IPS-20b (cell line): ENCODE data around the gene PRDM2.

Experiments
- H3K27ac ChIP-seq: one replicate; pipeline ENCODE4 v1.5.1; 2013; ENCODE audit warnings: low read length
- H3K27me3 ChIP-seq: 2 replicates; pipeline ENCODE4 v1.6.1; 2013; ENCODE audit warnings: mild to moderate bottlenecking, low read length, inconsistent platforms; ENCODE audit not compliant: insufficient read depth
- H3K36me3 ChIP-seq: 2 replicates; pipeline ENCODE4 v1.6.1; 2013; ENCODE audit warnings: low read depth, mild to moderate bottlenecking, inconsistent platforms, low read length, moderate library complexity; ENCODE audit not compliant: insufficient read depth
- H3K4me1 ChIP-seq: 2 replicates; pipeline ENCODE4 v1.6.1; 2013; ENCODE audit warnings: mild to moderate bottlenecking, control low read depth, inconsistent platforms, low read length, moderate library complexity; ENCODE audit not compliant: insufficient read depth
- H3K4me3 ChIP-seq: 2 replicates; pipeline ENCODE4 v1.5.1; 2013; ENCODE audit warnings: mild to moderate bottlenecking, low read length, inconsistent platforms
- H3K9ac ChIP-seq: 2 replicates; pipeline ENCODE4 v1.6.1; 2013; ENCODE audit warnings: low read depth, mild to moderate bottlenecking, inconsistent platforms, low read length, moderate library complexity
- H3K9me3 ChIP-seq: 2 replicates; pipeline ENCODE4 v1.6.1; 2013; ENCODE audit warnings: mild to moderate bottlenecking, low read depth, low read length, inconsistent platforms; ENCODE audit not compliant: insufficient read depth

PRDM2 gene

GRCh38 chr1:13781907-13782633, 82.1 kb downstream of the PRDM2 start:
- H3K4me1 ChIP-seq: peaks cover 7% of the 10 kb centered on the region
- peaks cover 47% of the 10 kb centered on the region for H3K36me3 ChIP-seq
- no peak overlapping the region for H3K4me3 ChIP-seq
- no peak overlapping the region for H3K9ac ChIP-seq
- no peaks in the 10 kb centered on the region for H3K9me3 ChIP-seq
- no peak overlapping the region for H3K27ac ChIP-seq
- H3K27me3 ChIP-seq: no peaks in the 10 kb centered on the region

- Histone ChIP-seq H3K4me1 (peaks cover 7% of the 10 kb centered on the region), H3K9ac (no peak overlapping the region), H3K27ac (no peak overlapping the region), H3K36me3 (peaks cover 45% of the 10 kb centered on the region), H3K9me3 (no peaks in the 10 kb centered on the region), H3K27me3 (no peaks in the 10 kb centered on the region), H3K4me3 (no peak overlapping the region)
These were observed 82.8 kb downstream of the PRDM2 start for GRCh38 chr1:13782634-13783360.

GRCh38 chr1:13783551-13783950, 83.6 kb downstream of the PRDM2 start:
- Histone ChIP-seq H3K9ac (no peak overlapping the region), H3K36me3 (peaks cover 38% of the 10 kb centered on the region)

DNA sequence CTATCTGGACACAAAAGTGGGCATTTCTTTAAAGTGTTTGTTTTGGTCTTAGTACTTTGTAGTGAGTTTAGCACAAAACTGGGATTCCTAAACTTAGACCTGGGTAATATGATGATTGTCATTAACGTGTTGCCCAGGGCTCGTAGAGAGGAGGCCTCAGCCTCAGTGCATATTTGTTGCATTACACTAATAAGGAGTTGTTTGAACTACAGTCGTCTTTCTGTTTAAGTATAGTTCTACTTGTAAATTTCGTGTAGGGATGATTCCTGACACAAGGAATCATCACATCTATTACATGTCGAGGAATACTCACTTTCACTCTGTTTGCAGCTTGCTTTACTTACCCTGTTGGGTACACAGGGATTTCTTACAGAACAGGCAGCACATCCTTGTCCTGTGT, 85.0 kb downstream of the PRDM2 start:
- Histone ChIP-seq H3K27me3 (no peaks in the 10 kb centered on the region), H3K9me3 (no peaks in the 10 kb centered on the region), H3K27ac (no peak overlapping the region), H3K9ac (no peak overlapping the region), H3K36me3 (peaks cover 30% of the 10 kb centered on the region), H3K4me1 (peaks cover 7% of the 10 kb centered on the region), H3K4me3 (no peak overlapping the region)

More at GRCh38 chr1:13783551-13783950, 83.6 kb downstream of the PRDM2 start:
- no peaks in the 10 kb centered on the region for H3K9me3 ChIP-seq
- H3K27ac ChIP-seq: no peak overlapping the region
- H3K4me1 ChIP-seq: peaks cover 7% of the 10 kb centered on the region
- no peaks in the 10 kb centered on the region for H3K27me3 ChIP-seq
- no peak overlapping the region for H3K4me3 ChIP-seq

- Histone ChIP-seq H3K36me3 (peaks cover 17% of the 10 kb centered on the region), H3K4me1 (peaks cover 7% of the 10 kb centered on the region), H3K9ac (no peak overlapping the region), H3K9me3 (no peaks in the 10 kb centered on the region), H3K4me3 (no peak overlapping the region), H3K27ac (no peak overlapping the region), H3K27me3 (no peaks in the 10 kb centered on the region)
These were observed 86.6 kb downstream of the PRDM2 start for GRCh38 chr1:13786541-13786940.

DNA sequence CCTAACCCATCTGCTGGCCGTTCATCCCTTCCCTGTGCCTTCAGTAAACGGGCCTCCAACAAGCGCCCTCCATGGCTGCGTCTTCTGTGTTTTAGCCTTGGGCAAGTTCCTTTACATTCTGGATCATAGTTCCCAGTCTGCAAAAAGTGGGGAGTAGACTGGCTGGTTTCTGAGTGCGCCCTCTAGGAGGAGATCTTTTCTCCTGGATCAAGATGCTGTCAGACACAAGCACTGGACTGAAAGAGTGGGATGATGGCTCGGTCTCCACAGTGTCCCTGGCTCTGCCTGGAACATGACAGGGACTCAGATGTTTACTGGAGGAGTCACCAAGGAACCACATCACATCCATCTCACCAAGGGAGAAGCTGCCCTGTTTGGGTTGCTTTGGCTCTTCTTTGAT, 88.8 kb downstream of the PRDM2 start:
- Histone ChIP-seq H3K9me3 (no peaks in the 10 kb centered on the region), H3K27ac (no peak overlapping the region), H3K4me3 (no peak overlapping the region), H3K4me1 (peaks cover 4% of the 10 kb centered on the region), H3K36me3 (peaks cover 12% of the 10 kb centered on the region), H3K27me3 (no peaks in the 10 kb centered on the region), H3K9ac (no peak overlapping the region)

DNA sequence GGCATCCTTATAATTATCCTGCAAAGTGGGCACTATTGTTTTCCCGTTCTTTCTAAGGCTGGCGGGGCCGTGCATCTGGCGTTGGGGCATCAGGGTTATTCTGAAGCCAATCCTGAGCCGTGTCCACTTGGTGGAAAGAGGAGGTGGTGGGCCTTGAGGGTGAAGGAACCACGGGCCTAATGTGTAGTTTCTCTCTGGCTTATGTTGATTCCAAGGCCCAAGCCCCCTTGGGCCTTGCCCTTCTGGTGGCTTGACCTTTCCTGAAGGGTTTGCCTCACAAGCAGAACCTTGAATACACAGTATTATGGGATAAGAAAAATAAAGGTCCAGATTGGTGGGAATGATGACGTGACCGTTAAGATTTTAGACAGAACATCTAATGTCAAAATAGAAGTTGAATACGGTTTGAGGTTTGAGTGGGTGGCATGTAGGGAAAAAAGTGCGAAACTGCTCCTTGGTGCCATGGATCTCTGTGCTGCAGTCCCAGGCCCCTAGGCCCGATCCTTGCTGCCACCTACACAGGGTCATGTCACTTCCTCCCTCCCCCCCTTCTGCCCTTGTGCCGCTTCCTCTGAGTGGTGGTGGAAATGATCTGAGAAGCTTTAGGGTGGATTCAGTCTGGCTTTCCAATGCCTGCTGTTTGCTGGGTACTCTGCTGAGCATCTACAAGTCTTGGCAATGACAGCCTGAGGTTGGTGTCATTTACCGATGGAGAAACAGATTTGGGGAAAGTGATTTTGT, 90.5 kb downstream of the PRDM2 start:
- no peaks in the 10 kb centered on the region for H3K9me3 ChIP-seq
- H3K4me1 ChIP-seq: no peaks in the 10 kb centered on the region
- no peak overlapping the region for H3K27ac ChIP-seq
- H3K4me3 ChIP-seq: no peak overlapping the region
- peaks cover 12% of the 10 kb centered on the region for H3K36me3 ChIP-seq
- no peak overlapping the region for H3K9ac ChIP-seq
- H3K27me3 ChIP-seq: no peaks in the 10 kb centered on the region

GRCh38 chr1:13792419-13792818, 92.4 kb downstream of the PRDM2 start:
- peaks cover 4% of the 10 kb centered on the region for H3K4me1 ChIP-seq
- no peak overlapping the region for H3K4me3 ChIP-seq

DNA sequence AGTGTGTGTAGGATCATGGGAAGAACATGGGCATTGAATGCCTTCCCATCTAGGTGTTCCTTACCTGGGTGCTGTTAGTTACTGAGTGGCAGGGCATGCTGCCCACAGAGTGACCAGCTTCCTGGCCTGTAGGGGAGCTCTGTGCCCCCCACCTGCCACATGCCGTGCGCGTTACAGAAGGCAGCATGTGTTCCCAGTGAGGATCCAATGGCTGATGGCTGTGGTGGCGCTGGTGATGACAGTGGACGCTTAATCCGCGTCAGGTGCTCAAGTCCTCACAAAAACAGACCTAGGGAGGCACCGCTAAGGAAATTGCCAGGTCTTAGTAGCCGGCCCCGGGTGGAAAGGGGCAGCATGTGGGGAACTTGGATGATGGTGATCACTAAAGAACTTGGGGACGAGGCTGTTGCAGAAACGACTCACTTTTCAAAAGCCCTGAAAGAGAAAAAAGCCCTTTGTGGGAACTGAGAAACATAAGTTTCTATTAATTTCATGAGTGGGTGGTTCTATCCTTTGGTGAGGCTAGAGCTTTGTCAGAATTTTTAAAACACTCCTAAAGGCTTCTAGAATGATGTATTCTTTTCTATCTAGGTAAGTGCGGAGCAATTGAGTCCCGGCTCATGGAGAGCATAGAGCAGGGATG, 93.2 kb downstream of the PRDM2 start:
- no peak overlapping the region for H3K9ac ChIP-seq
- peaks cover 6% of the 10 kb centered on the region; the same call in 1 of the 2 replicates for H3K36me3 ChIP-seq
- H3K27ac ChIP-seq: no peak overlapping the region
- no peaks in the 10 kb centered on the region for H3K9me3 ChIP-seq
- no peaks in the 10 kb centered on the region for H3K27me3 ChIP-seq
- H3K4me1 ChIP-seq: peaks cover 12% of the 10 kb centered on the region
- H3K4me3 ChIP-seq: no peak overlapping the region

More at GRCh38 chr1:13792419-13792818, 92.4 kb downstream of the PRDM2 start:
- Histone ChIP-seq H3K27ac (no peak overlapping the region), H3K9ac (no peak overlapping the region), H3K9me3 (no peaks in the 10 kb centered on the region), H3K36me3 (peaks cover 6% of the 10 kb centered on the region; the same call in 1 of the 2 replicates), H3K27me3 (no peaks in the 10 kb centered on the region)

GRCh38 chr1:13794231-13795187, 94.5 kb downstream of the PRDM2 start:
- no peak overlapping the region for H3K27ac ChIP-seq
- no peak overlapping the region for H3K4me3 ChIP-seq
- H3K27me3 ChIP-seq: no peaks in the 10 kb centered on the region
- peaks cover 13% of the 10 kb centered on the region for H3K4me1 ChIP-seq
- H3K9ac ChIP-seq: no peak overlapping the region
- H3K36me3 ChIP-seq: no peaks in the 10 kb centered on the region
- no peaks in the 10 kb centered on the region for H3K9me3 ChIP-seq
